Ramos (cell line): Measurements from ENCODE around the gene LONRF2.

Experiments used
- in situ Hi-C: fragments of 300-500 bp; cut with MboI; formaldehyde crosslinking; loops from one replicate; pipeline ENCODE4 v1.14.3; 2022; ENCODE audit warnings: low sequenced_read_pairs; ENCODE audit not compliant: unreplicated experiment

The LONRF2 gene

DNA sequence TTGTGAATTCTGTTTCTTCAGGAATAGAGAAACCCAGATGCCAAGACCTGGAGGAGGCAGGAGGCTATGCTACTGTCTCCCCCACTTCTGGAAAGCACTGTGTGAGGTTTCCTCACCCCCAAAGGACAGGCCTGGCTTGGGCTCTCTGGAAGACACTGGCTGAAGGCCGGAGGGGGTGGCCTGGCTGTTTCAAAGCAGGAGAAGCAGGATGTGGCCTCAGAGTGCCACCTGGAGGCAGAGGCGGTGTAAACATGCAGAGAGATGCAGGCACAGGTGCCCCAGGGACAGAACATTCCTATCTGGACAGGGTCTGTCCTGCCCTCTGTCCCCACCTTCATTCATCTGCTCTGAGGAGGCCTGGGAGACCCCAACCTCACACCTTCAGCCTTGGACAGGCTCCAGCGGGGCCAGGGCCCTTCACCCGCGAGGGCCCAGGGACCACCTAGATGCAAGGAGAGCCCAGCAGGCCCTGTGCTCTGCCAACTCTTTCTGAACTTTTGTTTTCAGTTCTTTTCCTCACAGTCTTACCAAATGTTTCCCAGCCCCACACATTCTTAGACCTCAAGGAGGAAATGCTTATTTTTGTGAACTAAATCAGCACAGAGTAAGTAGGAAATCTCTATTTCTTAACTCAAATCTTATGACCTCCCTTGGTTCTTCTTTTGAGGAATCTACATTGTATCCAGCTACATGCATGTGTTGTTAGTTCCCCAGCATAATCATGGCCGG lies 79.2 kb downstream of the LONRF2 start:
- in situ Hi-C loops, result no loop called here

DNA sequence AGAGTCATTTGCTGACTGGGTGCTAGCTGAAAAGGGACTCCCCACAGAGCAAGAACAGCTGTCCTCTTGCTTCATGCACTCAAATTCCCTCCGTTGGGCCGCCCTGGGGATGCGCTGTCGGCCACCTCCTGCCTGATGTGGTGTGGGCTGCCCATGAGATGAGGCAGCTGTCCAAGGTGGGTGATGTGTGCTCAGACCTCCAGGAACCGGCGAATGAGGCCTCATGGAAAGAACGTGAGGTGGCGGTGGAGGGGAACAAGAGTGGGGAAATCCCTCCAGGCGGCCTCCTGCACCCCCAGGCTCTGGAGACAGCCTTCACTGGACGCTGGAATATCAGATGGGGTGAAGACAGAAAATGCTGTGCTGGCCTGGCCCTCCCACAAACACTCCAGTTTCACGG lies 79.8 kb downstream of the LONRF2 start:
- in situ Hi-C loops, result no loop called here

DNA sequence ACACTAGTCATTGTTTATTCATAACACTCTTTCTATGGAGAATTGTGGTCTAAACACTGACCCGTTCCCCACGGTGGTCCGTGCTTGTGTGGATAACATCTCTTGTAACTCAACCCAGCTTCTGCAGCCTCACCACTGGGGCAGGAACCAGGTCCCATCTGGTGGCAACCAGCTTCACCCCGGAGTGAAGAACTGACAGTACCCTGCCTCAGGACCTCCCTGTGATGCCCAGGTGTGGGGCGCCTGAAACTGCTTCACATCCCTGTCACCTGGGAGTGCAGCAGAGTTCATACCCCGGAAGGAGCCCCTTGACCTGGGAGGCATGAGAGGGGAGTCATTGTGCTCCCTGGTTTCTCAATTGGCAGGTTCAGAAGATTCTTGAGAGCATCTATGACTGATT lies 81.1 kb downstream of the LONRF2 start:
- in situ Hi-C loops, result no loop called here

DNA sequence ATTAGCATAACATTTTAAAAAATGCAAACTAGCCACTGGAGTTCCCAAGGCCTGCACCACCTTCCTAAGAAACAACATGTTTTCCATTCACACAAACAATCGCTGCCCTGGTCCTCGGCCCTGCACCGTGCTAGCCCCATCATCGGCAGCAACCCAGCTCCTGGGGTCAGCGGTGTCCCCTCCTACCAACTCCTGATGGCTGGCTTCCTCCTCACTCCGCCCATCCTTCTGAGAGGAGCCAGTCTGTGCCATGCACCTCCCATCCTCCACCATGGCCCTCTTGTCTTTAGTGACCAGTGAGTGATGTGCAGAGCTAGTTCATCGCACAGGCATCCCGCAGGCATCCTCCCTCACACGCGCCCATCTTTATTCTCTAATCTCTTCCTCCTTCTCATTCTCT lies 81.9 kb downstream of the LONRF2 start:
- in situ Hi-C loops, result no loop called here

DNA sequence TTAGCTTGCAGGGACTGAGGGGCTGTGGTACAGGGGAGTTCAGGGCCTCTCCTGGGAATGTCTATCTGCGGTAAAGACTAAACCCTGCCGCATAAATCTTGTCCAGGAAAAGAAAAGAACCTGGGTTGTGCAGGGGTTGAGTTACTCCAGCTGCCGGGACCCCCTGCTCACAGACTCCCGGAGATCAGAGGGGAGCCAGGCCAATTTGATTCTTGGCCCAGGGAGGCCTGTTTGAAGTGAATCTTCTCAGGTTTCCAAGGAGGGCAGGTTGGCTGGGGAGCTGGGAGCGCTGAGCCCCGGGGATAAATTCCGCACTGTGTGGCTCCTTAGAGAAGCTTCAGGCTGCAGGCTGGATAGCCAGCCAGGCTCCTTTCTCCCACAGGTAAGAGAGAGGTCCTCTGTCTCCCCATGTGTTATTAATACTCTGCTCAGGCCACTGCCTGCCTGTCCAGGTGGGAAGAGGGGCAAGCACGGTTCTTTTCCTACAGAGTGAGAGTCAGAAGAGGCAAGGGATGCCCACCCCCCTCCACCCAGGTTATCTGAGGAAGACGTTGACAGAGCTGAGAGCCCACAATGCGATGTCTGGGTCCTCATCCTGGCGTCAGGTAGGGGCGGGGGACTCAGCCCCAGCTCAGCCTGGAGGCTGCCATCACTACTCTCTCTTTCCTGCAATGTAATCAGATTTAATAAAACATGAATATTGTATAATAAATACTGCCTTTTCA lies 82.7 kb downstream of the LONRF2 start:
- in situ Hi-C loops, result no loop called here

DNA sequence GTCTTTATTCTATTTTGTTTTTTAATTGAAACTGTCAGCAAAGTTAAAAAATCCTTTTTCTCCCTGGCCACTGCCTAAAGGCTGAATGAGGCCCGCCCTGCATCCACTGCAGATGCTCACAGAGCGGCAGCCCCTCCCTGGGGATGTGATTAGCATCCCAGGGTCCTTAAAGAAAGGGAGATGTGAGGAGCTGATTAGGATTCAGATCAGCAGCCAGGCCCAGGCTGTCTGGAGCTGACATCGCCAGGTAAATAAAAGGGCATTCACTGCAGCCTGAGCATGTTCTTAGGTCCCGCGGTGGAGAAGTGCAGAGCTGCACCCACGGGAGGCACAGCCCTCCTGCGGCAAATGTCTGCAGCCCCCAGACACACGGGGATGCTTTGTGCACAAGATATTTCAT lies 83.8 kb downstream of the LONRF2 start:
- in situ Hi-C loops, result no loop called here

DNA sequence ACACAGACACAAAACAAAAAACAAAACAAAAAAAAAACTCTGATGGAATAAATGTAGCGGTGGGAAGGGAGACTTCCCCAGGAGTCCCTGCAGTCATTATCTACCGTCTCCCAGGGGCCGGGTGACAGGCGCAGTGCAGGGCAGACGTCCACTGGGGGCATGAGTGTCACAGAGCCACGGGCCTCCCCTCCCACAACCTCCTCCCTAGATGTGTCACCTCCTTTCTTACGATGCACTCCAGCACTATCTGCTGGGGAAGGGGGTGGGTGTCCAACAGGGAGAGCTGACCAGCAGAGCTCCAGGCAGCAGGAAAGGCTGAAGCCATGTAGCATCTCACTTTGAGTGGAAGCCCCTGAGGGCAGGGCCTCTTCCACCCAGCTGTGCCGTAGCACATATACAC lies 84.5 kb downstream of the LONRF2 start:
- in situ Hi-C loops, result no loop called here

DNA sequence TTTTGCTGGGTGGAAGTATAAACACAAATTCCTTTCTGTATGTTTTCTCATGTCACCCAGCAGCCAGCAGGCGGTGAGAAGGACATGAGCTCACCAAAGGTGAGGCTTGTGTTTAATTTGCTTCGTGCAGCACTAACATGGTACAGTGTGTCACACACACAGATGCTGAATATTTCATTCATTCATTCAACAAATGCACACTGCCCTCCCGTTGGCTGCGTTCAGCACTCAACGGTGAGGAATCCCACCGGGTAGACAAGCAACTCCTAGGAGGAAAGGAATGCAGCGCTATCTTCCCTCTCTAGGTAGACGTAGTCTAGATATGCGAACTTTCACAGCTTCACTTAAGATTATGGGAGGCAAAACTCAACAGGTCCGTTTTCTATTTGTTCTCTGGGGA lies 85.1 kb downstream of the LONRF2 start:
- in situ Hi-C loops, result no loop called here

DNA sequence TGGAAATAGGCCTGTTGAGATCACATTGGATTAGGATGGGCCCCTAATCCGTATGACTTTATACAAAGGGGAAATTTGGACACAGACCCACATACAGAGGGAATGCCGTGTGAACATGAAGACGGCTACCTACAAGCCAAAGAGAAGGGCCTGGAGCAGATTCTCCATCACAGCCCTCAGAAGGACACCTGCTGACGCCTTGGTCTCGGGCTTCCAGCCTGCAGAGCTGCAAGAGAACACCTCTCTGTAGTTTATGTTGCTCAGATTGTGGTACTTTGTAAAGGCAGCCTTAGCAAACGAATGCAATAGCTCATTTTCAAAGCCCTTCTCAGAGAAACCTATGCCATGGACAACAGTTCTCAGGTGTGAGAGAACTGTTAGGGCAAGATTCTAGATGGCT lies 86.1 kb downstream of the LONRF2 start:
- in situ Hi-C loops, result no loop called here

DNA sequence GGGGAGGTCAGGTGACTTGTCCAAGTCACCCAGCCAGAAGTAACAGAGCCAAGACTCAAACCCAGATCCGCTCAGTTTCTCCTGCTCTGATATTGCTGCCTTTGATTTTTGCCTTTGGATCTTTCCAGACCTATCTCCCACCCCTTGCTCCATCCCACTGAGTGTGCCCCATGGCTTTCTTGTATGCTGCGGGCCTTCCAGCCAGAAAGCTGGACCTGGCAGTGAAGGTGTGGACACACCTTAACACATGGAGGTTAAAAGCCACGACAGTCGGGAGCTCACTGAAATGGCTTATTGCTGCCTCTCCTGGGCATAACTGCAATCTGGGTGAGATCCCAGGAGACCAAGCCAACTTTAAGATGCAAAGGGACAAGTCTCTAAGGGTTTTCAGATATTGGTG lies 86.7 kb downstream of the LONRF2 start:
- in situ Hi-C loops, result no loop called here

DNA sequence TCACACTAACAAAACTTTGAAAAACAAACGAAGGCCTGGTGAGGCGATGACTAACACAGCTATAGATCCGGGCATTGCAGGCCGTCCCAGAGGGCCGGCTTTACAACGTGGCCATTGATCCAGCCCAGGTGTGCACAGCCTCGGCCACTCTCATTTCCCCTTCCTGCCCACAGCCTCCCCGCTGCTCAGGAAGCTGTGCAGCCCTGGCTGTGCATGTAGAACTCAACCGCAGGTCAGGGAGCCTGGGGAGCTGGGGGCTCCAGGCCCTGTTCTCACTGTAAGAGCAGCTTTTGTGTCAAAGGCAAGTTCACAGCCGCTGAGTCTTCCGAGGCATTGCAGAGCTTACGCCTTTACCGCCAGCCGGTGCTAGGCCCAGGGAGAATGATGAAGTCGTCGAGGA lies 87.2 kb downstream of the LONRF2 start:
- in situ Hi-C loops, result no loop called here

DNA sequence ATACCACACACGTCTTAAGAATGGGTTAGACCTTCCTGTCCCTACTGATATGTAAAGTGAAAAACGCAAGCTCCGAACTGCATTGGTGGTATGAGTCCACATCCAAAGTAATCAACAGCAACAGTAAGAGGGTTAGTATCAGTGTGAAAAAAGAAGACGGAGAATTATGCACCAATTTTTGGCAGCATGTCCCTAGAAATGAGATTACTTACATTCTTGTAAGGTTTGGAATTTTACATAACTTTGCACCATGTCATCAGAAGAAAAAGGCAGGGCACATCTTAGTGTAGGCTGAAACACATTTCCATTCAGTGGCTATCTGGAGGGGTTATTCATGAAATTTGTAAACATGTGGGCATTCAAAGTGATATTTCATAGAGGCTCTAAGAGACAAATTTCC lies 88.2 kb downstream of the LONRF2 start:
- in situ Hi-C loops, result no loop called here

DNA sequence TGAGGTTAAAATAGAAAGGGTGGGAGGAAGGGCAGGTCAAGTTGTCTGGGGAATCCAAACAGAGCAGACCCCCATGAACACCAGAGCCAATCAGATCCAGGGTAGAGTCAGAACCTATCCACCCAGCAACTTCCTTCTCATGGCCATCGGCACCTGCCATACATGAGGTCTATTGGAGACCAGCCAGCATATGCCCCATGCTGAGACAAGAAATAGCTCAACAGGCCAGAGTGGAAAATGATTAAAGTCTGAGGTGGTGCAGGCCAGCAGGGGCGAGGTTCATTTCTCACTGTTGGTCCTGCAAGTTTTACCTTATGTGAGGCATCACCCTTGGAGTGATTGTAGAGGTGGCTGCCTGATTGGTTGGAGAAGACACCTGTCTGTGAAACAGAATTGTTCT lies 89.2 kb downstream of the LONRF2 start:
- in situ Hi-C loops, result no loop called here

DNA sequence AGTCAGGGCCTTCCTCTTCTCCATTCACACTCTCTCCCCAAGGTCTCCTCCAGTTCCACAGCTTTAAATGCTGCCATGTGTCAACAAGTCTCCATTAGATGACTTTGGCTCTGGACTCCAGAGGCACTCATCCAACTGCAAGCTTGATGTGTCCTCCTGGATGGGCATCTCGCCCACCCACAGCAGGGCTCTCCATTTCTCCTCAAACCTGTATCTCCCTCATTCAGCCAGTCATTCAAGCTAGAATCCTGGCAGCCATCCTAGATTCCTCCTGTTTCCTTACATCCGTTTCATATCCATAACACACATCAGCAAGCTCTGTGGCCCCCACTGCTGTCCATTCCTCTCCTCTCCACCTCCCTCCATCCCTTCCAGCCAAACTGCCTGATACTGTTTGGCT lies 91.5 kb downstream of the LONRF2 start:
- in situ Hi-C loops, result no loop called here

DNA sequence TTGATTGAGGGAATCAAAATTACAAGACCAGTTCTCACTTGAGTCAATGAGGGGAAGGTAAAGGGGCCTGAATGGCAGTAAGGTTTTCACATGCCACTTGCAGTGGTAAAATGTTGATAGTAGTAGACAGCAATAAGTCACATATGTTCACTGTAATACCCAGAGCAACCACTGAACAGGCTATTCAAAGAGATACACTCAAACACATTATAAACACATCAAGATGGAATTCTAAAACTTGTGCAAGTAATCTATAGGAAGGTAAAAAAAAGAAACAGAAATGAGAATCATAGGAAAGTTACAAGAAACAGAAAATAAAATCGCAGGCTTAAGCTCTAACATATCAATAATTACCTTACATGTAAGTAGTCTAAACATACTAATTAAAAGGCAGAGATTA lies 93.3 kb downstream of the LONRF2 start:
- in situ Hi-C loops, result no loop called here

DNA sequence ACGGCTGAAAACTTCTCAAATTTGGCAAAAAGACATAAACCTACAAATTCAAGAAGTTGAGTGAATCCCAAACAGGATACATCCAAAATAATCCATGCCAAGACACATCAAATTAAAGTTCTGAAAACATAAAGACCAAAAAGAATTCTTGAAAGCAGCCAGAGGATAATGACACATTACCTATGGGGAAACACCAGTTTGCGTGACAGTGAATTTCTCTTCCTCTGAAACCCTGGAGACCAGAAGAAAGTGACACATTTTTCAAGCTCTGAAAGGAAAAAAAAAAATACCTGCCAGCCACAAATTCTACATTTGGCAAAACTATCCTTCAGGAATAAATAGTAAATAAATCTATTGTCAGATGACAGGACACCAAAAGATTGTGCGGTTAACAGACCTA lies 93.9 kb downstream of the LONRF2 start:
- in situ Hi-C loops, result no loop called here

DNA sequence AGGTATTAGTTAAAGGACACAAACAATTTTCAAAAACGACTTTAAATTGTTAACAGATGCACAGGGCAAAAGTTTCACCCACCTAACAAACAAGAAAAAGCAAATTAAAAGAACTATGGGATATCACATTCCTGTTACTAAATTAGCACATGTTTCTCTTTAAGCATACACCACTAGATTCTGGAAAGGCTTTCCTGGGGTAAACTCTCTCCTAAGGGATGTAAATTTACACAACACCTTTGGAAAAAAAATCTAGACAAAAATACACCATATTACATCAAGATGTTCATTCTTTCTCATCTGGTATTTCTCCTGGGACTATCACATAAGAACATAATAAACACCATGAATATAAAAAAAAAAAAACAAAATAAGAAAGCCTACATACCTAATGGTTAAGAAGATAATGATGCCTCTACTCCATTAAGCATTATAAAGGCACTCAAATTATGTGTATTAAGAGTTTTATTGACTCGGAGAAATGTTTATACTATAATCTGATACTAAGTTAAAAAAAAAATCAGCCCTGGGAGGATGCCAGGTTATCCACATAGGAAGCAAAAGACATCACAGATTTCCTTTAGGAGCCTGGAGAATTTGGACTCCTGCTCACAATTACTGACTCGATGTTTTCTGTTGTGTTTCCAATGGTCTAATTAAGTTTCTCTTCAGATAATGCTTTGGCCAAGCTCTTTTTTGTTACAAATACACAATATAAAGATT lies 97.2 kb downstream of the LONRF2 start:
- in situ Hi-C loops, result no loop called here

DNA sequence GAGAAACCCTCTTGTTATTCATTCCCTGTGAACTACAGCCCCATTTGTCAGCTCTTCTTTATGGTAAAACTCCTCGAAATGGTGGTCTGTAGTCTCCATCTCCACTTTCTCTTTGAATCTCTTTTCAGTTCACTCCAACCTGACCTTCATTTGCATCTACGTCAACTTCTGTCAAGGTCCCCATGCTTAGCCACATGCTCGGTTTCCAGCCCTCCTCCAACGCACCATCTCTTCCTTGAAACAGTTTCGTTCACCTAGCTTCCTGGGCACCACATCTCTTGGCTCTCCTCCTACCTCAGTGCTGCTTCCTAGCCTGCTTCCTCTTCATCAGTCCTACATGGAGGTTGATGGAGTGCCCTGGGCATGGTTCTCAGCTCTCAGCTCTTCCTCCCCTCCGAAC lies 98.8 kb downstream of the LONRF2 start:
- in situ Hi-C loops, result no loop called here
